ENCODE data around the gene IQCN. TPM values are rescaled to one million over a fixed set of nuclear protein-coding genes. Genes with fewer than 3 reads are reported as not detected.

IQCN gene
- total and polyA plus RNA-seq, 2 donors = 0.57 to 5.0 TPM

DNA sequence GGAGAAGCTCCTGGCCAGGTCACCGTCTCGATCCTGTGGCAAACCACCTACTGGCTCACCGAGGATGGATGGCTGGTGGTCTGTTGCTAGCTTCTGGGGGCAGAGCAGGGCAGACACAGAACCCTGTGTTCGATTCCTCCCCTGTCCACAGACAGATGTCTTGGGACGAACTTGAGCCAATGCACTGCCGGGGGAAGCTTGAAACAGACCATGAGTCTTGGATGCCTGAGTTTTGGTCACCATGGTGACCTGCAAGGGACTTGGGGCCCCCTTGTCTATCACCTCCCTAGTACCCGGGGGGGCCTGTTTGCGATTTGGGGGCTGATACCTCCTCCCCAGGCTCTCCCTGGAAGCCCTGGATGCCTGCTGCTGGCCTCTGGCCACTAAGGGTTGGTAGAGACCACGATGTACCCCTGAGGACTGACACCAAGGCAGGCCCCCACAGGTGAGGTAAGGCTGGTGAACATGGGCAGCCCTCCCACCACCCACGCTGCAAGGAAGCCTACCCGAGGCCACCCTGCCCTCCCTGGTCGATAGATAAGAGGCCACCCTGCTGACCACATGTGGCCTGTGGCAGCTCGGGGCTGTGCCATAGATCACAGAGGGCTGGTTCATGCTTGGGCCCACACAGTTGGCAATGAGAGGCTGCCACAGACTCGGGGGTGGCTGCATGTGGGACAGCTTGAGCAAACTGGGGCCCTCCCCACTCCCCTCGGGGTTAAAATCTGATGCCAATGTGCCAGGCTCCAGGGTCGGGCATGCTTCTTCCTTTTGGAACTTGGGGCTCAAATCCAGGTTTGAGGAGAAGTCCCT lies 10.7 kb downstream of the IQCN start:
- Histone ChIP-seq H3K27me3 (ENCODE audit: control insufficient read depth in 2 of 2, insufficient read depth in 1 of 2, low read length in 1 of 2) (no peaks in the 10 kb centered on the region), H3K27ac (ENCODE audit: low read depth in 1 of 2, low read length in 1 of 2) (no peak overlapping the region), H3K4me1 (ENCODE audit: control insufficient read depth in 2 of 2, insufficient read depth in 2 of 2, low read length in 2 of 2) (no peaks in the 10 kb centered on the region), H3K4me3 (ENCODE audit: low read length in 2 of 2) (no peak overlapping the region), H3K36me3 (ENCODE audit: control insufficient read depth in 2 of 2, insufficient read depth in 2 of 2, low read length in 1 of 2) (peaks cover 8 to 12% of the 10 kb centered on the region in 2 donors), H3K9me3 (ENCODE audit: control insufficient read depth in 2 of 2, insufficient read depth in 1 of 2, low read length in 1 of 2) (peaks cover 0 to 2% of the 10 kb centered on the region in 2 donors)
- DNase-seq (ENCODE audit: low read depth in 6 of 9, low spot score in 9 of 9) = no peak
- WGBS = 97% methylated on average over 16 of the region's 16 CpGs

DNA sequence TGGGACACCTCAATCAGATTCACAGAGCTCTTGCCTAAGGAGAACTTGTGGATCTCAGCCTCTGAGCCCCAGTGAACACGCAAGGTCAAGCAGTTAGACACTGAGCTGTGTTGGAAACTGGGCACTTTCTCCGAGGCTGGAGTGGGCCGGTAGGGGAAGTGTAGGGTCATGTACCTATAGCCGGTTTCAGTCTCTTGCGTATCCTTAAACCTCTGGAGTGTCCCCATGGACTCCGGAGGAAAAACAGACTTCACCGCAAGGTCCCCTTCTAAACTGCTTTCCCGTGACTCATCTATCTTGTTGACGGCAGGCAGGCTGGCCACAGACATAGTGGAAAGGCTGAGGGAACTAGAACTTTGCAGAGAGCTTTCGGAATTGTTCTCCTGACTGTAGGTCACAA lies 11.3 kb downstream of the IQCN start:
- Histone ChIP-seq H3K27ac (ENCODE audit: low read depth in 1 of 2, low read length in 1 of 2) (no peak overlapping the region), H3K4me3 (ENCODE audit: low read length in 2 of 2) (no peak overlapping the region), H3K36me3 (ENCODE audit: control insufficient read depth in 2 of 2, insufficient read depth in 2 of 2, low read length in 1 of 2) (peaks cover 8 to 9% of the 10 kb centered on the region in 2 donors), H3K27me3 (ENCODE audit: control insufficient read depth in 2 of 2, insufficient read depth in 1 of 2, low read length in 1 of 2) (no peaks in the 10 kb centered on the region), H3K9me3 (ENCODE audit: control insufficient read depth in 2 of 2, insufficient read depth in 1 of 2, low read length in 1 of 2) (peaks cover 0 to 2% of the 10 kb centered on the region in 2 donors), H3K4me1 (ENCODE audit: control insufficient read depth in 2 of 2, insufficient read depth in 2 of 2, low read length in 2 of 2) (no peaks in the 10 kb centered on the region)
- no peak for DNase-seq (ENCODE audit: low read depth in 6 of 9, low spot score in 9 of 9)
- WGBS = 96% methylated on average over 10 of the region's 10 CpGs

DNA sequence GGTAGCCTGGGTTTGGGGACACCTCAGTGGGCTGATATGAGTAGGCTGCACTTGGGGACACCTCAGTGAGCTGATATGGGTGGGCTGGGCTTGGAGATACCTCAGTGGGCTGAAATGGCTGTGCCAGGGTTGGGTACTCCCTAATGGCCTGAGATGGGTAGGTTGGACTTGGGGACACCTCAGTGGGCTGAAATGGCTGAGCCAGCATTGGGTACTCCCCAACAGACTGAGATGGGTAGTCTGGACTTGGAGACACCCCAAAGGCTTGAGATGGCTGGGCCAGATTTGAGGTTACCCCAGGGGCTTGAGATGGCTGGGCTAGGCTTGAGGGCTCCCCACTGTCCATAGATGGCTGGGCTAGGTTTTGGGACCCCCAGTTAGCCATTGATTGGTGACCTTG lies 12.1 kb downstream of the IQCN start:
- Histone ChIP-seq H3K27me3 (ENCODE audit: control insufficient read depth in 2 of 2, insufficient read depth in 1 of 2, low read length in 1 of 2) (no peaks in the 10 kb centered on the region), H3K9me3 (ENCODE audit: control insufficient read depth in 2 of 2, insufficient read depth in 1 of 2, low read length in 1 of 2) (peaks cover 0 to 2% of the 10 kb centered on the region in 2 donors), H3K27ac (ENCODE audit: low read depth in 1 of 2, low read length in 1 of 2) (no peak overlapping the region), H3K4me3 (ENCODE audit: low read length in 2 of 2) (no peak overlapping the region), H3K4me1 (ENCODE audit: control insufficient read depth in 2 of 2, insufficient read depth in 2 of 2, low read length in 2 of 2) (no peaks in the 10 kb centered on the region), H3K36me3 (ENCODE audit: control insufficient read depth in 2 of 2, insufficient read depth in 2 of 2, low read length in 1 of 2) (peaks cover 6 to 7% of the 10 kb centered on the region in 2 donors)
- no peak for DNase-seq (ENCODE audit: low read depth in 6 of 9, low spot score in 9 of 9)

GRCh38 chr19:18261474-18261873 lies 12.8 kb downstream of the IQCN start:
- no peaks in the 10 kb centered on the region for H3K9me3 ChIP-seq (ENCODE audit: control insufficient read depth in 2 of 2, insufficient read depth in 1 of 2, low read length in 1 of 2)
- H3K27ac ChIP-seq (ENCODE audit: low read depth in 1 of 2, low read length in 1 of 2) = no peak overlapping the region
- DNase-seq (ENCODE audit: low read depth in 6 of 9, low spot score in 9 of 9) = no peak
- 93% methylated on average over 2 of the region's 2 CpGs for WGBS
- H3K27me3 ChIP-seq (ENCODE audit: control insufficient read depth in 2 of 2, insufficient read depth in 1 of 2, low read length in 1 of 2) = no peaks in the 10 kb centered on the region
- H3K4me3 ChIP-seq (ENCODE audit: low read length in 2 of 2) = no peak overlapping the region
- no peaks in the 10 kb centered on the region for H3K4me1 ChIP-seq (ENCODE audit: control insufficient read depth in 2 of 2, insufficient read depth in 2 of 2, low read length in 2 of 2)
- H3K36me3 ChIP-seq (ENCODE audit: control insufficient read depth in 2 of 2, insufficient read depth in 2 of 2, low read length in 1 of 2) = peaks cover 0 to 5% of the 10 kb centered on the region in 2 donors

DNA sequence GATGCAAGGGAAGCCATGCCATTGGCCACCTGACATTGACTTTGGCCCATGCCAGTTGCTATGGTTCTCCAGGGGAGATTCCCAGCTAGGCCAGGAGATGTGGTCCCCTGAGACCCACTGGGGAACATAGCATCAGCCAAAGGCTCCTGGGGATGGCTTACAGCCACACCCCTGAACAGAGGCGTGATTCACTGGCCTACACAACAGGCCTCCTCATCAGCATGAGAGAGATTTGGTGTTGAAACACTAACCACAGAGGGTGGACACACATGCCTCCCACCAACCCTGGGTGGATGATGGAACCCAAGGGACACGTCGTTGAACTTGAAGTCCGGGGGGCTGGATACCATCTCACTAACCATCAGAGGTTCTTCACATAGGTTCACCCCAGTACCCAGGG lies 14.4 kb downstream of the IQCN start:
- H3K27ac ChIP-seq (ENCODE audit: low read depth in 1 of 2, low read length in 1 of 2) = no peak overlapping the region
- H3K4me1 ChIP-seq (ENCODE audit: control insufficient read depth in 2 of 2, insufficient read depth in 2 of 2, low read length in 2 of 2) = no peaks in the 10 kb centered on the region
- 99% methylated on average over 4 of the region's 4 CpGs for WGBS
- DNase-seq (ENCODE audit: low read depth in 6 of 9, low spot score in 9 of 9) = no peak
- H3K27me3 ChIP-seq (ENCODE audit: control insufficient read depth in 2 of 2, insufficient read depth in 1 of 2, low read length in 1 of 2) = peaks cover 0 to 7% of the 10 kb centered on the region in 2 donors
- no peak overlapping the region for H3K4me3 ChIP-seq (ENCODE audit: low read length in 2 of 2)
- no peaks in the 10 kb centered on the region for H3K36me3 ChIP-seq (ENCODE audit: control insufficient read depth in 2 of 2, insufficient read depth in 2 of 2, low read length in 1 of 2)
- peaks cover 0 to 5% of the 10 kb centered on the region in 2 donors for H3K9me3 ChIP-seq (ENCODE audit: control insufficient read depth in 2 of 2, insufficient read depth in 1 of 2, low read length in 1 of 2)

DNA sequence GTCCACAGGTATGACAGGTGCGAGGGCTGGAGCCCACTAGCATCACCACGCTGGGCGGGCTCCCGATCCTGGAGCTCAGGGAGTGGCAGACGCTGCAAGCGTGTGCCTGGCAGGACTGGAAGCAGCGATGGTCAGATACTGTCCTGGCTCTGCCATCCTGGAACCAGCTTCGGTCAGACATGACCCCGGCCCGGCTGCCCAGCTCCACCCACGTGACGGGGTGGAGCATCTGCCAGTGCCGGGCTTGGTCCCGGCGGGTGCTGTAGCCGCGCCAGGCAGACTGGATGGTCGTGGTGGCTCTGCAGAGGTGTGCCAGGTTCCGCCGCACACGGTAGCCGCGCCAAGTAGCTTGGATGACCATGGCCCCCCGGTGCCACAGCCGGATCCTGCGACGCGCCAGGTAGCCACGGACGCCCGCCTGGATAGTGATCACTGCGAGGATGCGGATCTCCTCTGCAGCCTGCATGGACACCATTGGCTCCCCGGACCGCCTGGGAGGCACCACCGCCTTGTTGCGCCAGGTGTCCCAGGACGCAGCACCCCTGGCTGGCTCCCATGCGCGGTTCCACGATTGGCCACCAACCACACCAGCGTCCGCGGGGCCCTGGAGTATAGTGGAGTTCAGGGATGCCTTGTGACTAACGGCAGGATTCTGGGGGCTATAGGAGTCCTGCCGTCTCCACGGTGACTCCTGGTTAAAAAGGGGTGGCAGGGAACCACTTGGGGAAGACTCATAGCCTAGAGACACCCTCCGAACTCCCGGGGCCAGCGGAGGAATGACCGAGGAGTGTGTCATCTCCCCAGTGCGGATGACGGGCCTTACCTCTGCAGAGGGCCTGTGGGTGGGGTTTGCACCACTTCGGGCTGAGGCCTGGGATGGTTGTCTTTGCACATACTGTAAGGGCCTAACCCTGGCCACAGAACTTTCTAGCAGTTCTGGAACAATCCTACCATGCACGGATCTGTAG lies 16.5 kb downstream of the IQCN start:
- peaks cover 0 to 6% of the 10 kb centered on the region in 2 donors for H3K9me3 ChIP-seq (ENCODE audit: control insufficient read depth in 2 of 2, insufficient read depth in 1 of 2, low read length in 1 of 2)
- H3K36me3 ChIP-seq (ENCODE audit: control insufficient read depth in 2 of 2, insufficient read depth in 2 of 2, low read length in 1 of 2) = no peaks in the 10 kb centered on the region
- no peaks in the 10 kb centered on the region for H3K4me1 ChIP-seq (ENCODE audit: control insufficient read depth in 2 of 2, insufficient read depth in 2 of 2, low read length in 2 of 2)
- H3K4me3 ChIP-seq (ENCODE audit: low read length in 2 of 2) = no peak overlapping the region
- no peak overlapping the region for H3K27ac ChIP-seq (ENCODE audit: low read depth in 1 of 2, low read length in 1 of 2)
- H3K27me3 ChIP-seq (ENCODE audit: control insufficient read depth in 2 of 2, insufficient read depth in 1 of 2, low read length in 1 of 2) = peaks cover 1 to 24% of the 10 kb centered on the region in 2 donors
- WGBS = 98% methylated on average over 55 of the region's 55 CpGs
- DNase-seq (ENCODE audit: low read depth in 6 of 9, low spot score in 9 of 9) = no peak

DNA sequence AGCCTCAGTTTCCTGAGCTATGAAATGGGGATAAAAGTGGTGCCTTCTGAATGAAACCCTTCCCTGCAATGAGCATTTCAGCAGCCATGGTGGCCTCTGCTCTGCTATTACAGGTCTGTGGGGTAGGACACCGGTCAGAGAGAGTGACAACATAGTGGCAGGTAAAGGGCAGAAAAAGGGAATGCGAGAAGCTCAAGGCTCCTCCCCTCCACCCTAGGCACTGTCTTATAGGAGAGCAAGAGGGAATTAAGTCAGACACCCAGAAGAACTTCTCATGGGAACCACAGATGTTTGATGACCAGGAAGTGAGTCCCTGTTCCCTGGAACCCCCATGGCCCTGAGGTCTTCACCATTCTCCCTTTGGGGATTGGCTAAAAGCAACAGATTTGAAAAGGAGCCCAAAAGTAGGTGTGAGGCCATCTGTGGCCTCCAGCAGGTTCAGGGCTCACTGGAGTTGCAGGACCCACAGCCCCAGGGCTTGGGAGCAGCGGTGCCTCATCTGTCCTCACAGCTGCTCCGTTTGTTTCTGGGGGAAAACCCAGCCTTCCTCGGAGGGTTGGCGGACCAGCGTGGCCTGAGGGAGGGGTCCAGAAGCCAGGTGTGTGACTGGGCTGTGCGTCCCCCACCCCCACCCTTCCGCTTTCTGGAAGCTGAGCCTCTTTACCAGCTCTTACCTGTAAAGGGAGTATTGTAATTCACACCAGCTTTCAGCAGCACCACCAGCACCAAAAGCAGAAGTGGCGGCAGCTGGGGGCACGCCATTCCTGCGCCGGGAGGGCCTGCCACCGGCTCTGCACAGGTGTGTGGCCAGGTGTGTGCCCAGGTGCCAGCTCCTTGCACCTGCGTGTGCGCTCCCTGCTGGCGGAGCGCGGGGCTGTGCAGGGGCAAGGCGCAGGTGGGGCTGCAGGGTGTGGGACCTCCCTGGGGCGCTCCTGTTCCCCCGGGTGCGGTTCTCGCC lies 19.4 kb downstream of the IQCN start:
- Histone ChIP-seq H3K27ac (ENCODE audit: low read depth in 1 of 2, low read length in 1 of 2) (no peak overlapping the region), H3K9me3 (ENCODE audit: control insufficient read depth in 2 of 2, insufficient read depth in 1 of 2, low read length in 1 of 2) (peaks cover 0 to 6% of the 10 kb centered on the region in 2 donors), H3K4me3 (ENCODE audit: low read length in 2 of 2) (no peak overlapping the region), H3K36me3 (ENCODE audit: control insufficient read depth in 2 of 2, insufficient read depth in 2 of 2, low read length in 1 of 2) (no peaks in the 10 kb centered on the region), H3K4me1 (ENCODE audit: control insufficient read depth in 2 of 2, insufficient read depth in 2 of 2, low read length in 2 of 2) (no peaks in the 10 kb centered on the region), H3K27me3 (ENCODE audit: control insufficient read depth in 2 of 2, insufficient read depth in 1 of 2, low read length in 1 of 2) (peaks cover 2 to 28% of the 10 kb centered on the region in 2 donors)
- DNase-seq (ENCODE audit: low read depth in 6 of 9, low spot score in 9 of 9) = no peak
- WGBS = 23% methylated on average over 24 of the region's 24 CpGs

DNA sequence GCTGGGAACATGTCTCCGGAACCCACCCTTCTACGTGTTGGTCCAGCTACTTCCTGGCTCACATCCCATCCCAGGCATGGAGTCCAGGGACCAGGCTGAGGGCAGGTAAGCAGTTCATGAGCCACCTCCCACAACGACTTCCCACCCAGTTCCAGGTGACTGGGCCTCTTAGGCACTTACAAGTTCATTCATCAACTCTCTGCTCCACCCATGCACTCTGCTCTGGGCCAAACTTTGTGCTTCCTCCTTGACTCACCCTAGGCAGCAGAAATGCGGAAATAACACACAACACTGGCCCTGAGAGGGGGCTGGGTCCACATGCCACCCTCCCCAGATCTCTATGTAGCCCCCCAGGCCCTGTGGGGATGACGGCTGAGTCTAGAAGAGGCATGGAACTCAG lies 20.5 kb downstream of the IQCN start:
- H3K9me3 ChIP-seq (ENCODE audit: control insufficient read depth in 2 of 2, insufficient read depth in 1 of 2, low read length in 1 of 2) = peaks cover 0 to 6% of the 10 kb centered on the region in 2 donors
- H3K36me3 ChIP-seq (ENCODE audit: control insufficient read depth in 2 of 2, insufficient read depth in 2 of 2, low read length in 1 of 2) = no peaks in the 10 kb centered on the region
- H3K27ac ChIP-seq (ENCODE audit: low read depth in 1 of 2, low read length in 1 of 2) = no peak overlapping the region
- H3K4me1 ChIP-seq (ENCODE audit: control insufficient read depth in 2 of 2, insufficient read depth in 2 of 2, low read length in 2 of 2) = no peaks in the 10 kb centered on the region
- no peak for DNase-seq (ENCODE audit: low read depth in 6 of 9, low spot score in 9 of 9)
- H3K4me3 ChIP-seq (ENCODE audit: low read length in 2 of 2) = no peak overlapping the region
- peaks cover 2 to 28% of the 10 kb centered on the region in 2 donors for H3K27me3 ChIP-seq (ENCODE audit: control insufficient read depth in 2 of 2, insufficient read depth in 1 of 2, low read length in 1 of 2)
- WGBS = 55% methylated on average over 5 of the region's 5 CpGs

Data from thymus (tissue), 11 donors.